ENCODE results near the gene OSBPL6.

DNA sequence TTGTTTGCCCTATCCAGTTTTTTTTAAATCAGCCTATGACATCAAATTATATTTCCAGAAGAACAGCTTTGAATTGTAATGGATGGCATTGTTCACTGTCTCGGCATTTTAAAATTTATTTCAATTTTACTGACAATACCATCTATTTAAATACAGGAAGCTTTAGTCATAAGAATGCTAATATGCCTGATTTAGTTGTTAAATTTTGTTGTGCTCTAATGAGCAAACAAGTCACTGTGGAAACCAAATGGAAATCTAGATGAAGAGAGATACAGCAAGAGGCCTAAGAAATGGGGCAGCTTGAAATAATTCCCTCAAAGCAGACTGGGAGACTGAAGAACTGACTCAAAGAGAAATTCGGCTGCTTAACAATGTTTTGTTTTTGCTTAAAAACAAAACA lies 76.8 kb downstream of the OSBPL6 start:
- TF ChIP-seq, protein P1, sequence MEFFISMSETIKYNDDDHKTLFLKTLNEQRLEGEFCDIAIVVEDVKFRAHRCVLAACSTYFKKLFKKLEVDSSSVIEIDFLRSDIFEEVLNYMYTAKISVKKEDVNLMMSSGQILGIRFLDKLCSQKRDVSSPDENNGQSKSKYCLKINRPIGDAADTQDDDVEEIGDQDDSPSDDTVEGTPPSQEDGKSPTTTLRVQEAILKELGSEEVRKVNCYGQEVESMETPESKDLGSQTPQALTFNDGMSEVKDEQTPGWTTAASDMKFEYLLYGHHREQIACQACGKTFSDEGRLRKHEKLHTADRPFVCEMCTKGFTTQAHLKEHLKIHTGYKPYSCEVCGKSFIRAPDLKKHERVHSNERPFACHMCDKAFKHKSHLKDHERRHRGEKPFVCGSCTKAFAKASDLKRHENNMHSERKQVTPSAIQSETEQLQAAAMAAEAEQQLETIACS (CRISPR knock-in tag; IDR thresholded peaks at IDR 0.05): no peak
- TF ChIP-seq ZFX (CRISPR knock-in tag; IDR thresholded peaks at IDR 0.05; ENCODE audit: low read depth) (no peak), ZNF263 (CRISPR knock-in tag; IDR thresholded peaks at IDR 0.05) (no peak), FOXM1 (CRISPR knock-in tag; IDR thresholded peaks at IDR 0.05) (no peak)
- TF ChIP-seq, protein P2, sequence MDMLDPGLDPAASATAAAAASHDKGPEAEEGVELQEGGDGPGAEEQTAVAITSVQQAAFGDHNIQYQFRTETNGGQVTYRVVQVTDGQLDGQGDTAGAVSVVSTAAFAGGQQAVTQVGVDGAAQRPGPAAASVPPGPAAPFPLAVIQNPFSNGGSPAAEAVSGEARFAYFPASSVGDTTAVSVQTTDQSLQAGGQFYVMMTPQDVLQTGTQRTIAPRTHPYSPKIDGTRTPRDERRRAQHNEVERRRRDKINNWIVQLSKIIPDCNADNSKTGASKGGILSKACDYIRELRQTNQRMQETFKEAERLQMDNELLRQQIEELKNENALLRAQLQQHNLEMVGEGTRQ (IDR thresholded peaks at IDR 0.05; ENCODE audit: low read depth, low read length): no peak
- TF ChIP-seq, protein P2 (CRISPR knock-in tag; IDR thresholded peaks at IDR 0.05; ENCODE audit: borderline replicate concordance): no peak
